HepG2 (cell line): ENCODE data around the gene FAM83G. TPM values are rescaled to one million over a fixed set of nuclear protein-coding genes. Genes with fewer than 3 reads are reported as not detected.

Experiments
- CENPT ChIP-seq: sonication (generic); formaldehyde crosslinking; IDR thresholded peaks from 2 replicates; pipeline ENCODE4 v1.8.0; 2022; ENCODE audit warnings: low read depth, mild to moderate bottlenecking, moderate library complexity, missing genetic modification reagents
- EP300 ChIP-seq, 3 experiments: sonication (generic) in 1 of 3; formaldehyde crosslinking in 1 of 3; IDR thresholded peaks; 2 replicates each; pipeline versions ENCODE4 v1.5.1 to v1.6.1; 2011 to 2020; ENCODE audit warnings: low read depth in 2 of 3, low read length in 2 of 3, borderline replicate concordance in 1 of 3, improper control_type of control experiment in 1 of 3, mild to moderate bottlenecking in 1 of 3, missing genetic modification reagents in 1 of 3, moderate library complexity in 1 of 3
- HNRNPH1 ChIP-seq: fragments of 200-400 bp; formaldehyde crosslinking; optimal IDR thresholded peaks from 2 replicates; pipeline ENCODE3; 2017; ENCODE audit warnings: mild to moderate bottlenecking, low read depth, low read length
- KLF15 ChIP-seq: sonication (generic); formaldehyde crosslinking; IDR thresholded peaks from 2 replicates; pipeline ENCODE4 v1.8.1; 2023; ENCODE audit warnings: borderline replicate concordance, mild to moderate bottlenecking, inconsistent platforms, missing genetic modification reagents, mixed read lengths
- REL ChIP-seq: sonication (generic); formaldehyde crosslinking; conservative IDR thresholded peaks from 2 replicates; pipeline ENCODE4 v1.8.0; 2022; ENCODE audit warnings: mild to moderate bottlenecking, missing genetic modification reagents, moderate library complexity
- RFX3 ChIP-seq: IDR thresholded peaks from 2 replicates; pipeline ENCODE4 v1.6.1; 2016; ENCODE audit warnings: missing biosample characterization, missing genetic modification reagents
- TBL1XR1 ChIP-seq: fragments of 150-350 bp; IDR thresholded peaks from 2 replicates; pipeline ENCODE4 v1.6.1; 2014; ENCODE audit warnings: borderline replicate concordance, low read length; ENCODE audit not compliant: partially characterized antibody
- ZBTB3 ChIP-seq: sonication (generic); formaldehyde crosslinking; IDR thresholded peaks from 2 replicates; pipeline ENCODE4 v1.4.0; 2020; ENCODE audit warnings: low read depth, mild to moderate bottlenecking, moderate library complexity, missing genetic modification reagents, borderline replicate concordance
- ZFX ChIP-seq: sonication (generic); formaldehyde crosslinking; IDR thresholded peaks from 2 replicates; pipeline ENCODE4 v1.4.0; 2020; ENCODE audit warnings: mild to moderate bottlenecking, low read depth, missing genetic modification reagents, moderate library complexity
- ZNF138 ChIP-seq: sonication (generic); formaldehyde crosslinking; IDR thresholded peaks from 2 replicates; pipeline ENCODE4 v1.5.0; 2020; ENCODE audit warnings: mild to moderate bottlenecking, low read depth, missing genetic modification reagents
- ZNF263 ChIP-seq: sonication (generic); formaldehyde crosslinking; IDR thresholded peaks from 2 replicates; pipeline ENCODE4 v1.4.0; 2020; ENCODE audit warnings: missing genetic modification reagents
- ZNF572 ChIP-seq: sonication (generic); formaldehyde crosslinking; IDR thresholded peaks from 2 replicates; pipeline ENCODE4 v1.5.1; 2020; ENCODE audit warnings: mild to moderate bottlenecking, missing genetic modification reagents
- ZNF788 ChIP-seq: sonication (generic); formaldehyde crosslinking; IDR thresholded peaks from 2 replicates; pipeline ENCODE4 v1.5.0; 2020; ENCODE audit warnings: mild to moderate bottlenecking, missing genetic modification reagents, borderline replicate concordance
- polyA plus RNA-seq, 8 experiments: library from polyadenylated mRNA; depleted of rRNA in 3 of 8; stranded (reverse) in 7 of 8; unstranded in 1 of 8; fragments of >200 nt; fragmentation: Illumina TruSeq in 4 of 8; extraction: Trizol in 4 of 8; gene quantifications; 2 replicates each; pipeline versions ENCODE4 v1.2.1 to v1.2.3, GENCODE V29; 2011 to 2016; ENCODE audit warnings: low read depth in 4 of 8, missing spikeins in 1 of 8, mixed read lengths in 1 of 8; ENCODE audit not compliant: insufficient read depth in 1 of 8
- total RNA-seq, 5 experiments: library from RNA; depleted of rRNA; stranded (reverse); fragments of >200 nt; fragmentation: Illumina TruSeq; extraction: Trizol; gene quantifications; 2 replicates each; pipeline ENCODE4 v1.2.3, GENCODE V29; 2016; ENCODE audit warnings: low read depth in 1 of 5
- TF ChIP-seq, protein P1 (sequence below): sonication (generic); formaldehyde crosslinking; IDR thresholded peaks from 2 replicates; pipeline ENCODE4 v1.8.0; 2022; ENCODE audit warnings: mild to moderate bottlenecking, missing genetic modification reagents, moderate library complexity
- TF ChIP-seq, protein P2 (sequence below): sonication (generic); formaldehyde crosslinking; IDR thresholded peaks from 2 replicates; pipeline ENCODE4 v1.4.0; 2020; ENCODE audit warnings: missing genetic modification reagents

The FAM83G gene
- total and polyA plus RNA-seq, 2 of the 13 experiments (the other 11 are each of a cell fraction or from before 2014, with no cell fraction given), result 13.7 to 18.6 TPM

DNA sequence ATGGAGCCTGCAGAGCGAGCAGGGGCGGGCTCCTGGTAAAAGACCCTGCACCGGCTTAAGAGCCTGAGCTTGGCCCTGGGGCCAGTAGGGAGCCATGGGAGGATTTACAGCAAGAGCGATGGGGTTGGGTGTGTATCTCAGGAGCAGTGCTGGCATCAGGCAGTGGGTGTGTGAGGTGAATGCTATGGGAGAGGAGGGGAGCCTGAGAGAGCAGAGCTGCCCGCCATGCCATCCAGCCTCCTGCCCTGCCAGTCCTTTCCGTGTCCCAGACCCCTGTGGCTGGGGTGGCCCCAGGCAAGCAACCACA lies 23.3 kb downstream of the FAM83G start (continued):
- TF ChIP-seq, protein P1, sequence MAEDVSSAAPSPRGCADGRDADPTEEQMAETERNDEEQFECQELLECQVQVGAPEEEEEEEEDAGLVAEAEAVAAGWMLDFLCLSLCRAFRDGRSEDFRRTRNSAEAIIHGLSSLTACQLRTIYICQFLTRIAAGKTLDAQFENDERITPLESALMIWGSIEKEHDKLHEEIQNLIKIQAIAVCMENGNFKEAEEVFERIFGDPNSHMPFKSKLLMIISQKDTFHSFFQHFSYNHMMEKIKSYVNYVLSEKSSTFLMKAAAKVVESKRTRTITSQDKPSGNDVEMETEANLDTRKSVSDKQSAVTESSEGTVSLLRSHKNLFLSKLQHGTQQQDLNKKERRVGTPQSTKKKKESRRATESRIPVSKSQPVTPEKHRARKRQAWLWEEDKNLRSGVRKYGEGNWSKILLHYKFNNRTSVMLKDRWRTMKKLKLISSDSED (CRISPR knock-in tag), result no peak
- TF ChIP-seq TBL1XR1, result no peak
- TF ChIP-seq KLF15 (CRISPR knock-in tag), result no peak
- no peak for TF ChIP-seq ZBTB3
- TF ChIP-seq ZNF572, result 0 out of 2 replicates have a peak, but pooled peaks have one; percentile 47
- no peak for TF ChIP-seq ZNF138 (CRISPR knock-in tag)
- TF ChIP-seq EP300 (IDR thresholded peaks at IDR 0.05; ENCODE audit: low read depth in 2 of 2, low read length in 2 of 2), result no peak
- TF ChIP-seq EP300 (CRISPR knock-in tag; IDR thresholded peaks at IDR 0.05; ENCODE audit: borderline replicate concordance), result no peak
- no peak for TF ChIP-seq RFX3 (CRISPR knock-in tag)
- no peak for TF ChIP-seq CENPT (CRISPR knock-in tag)
- TF ChIP-seq ZNF788 (CRISPR knock-in tag), result 0 out of 2 replicates have a peak, but pooled peaks have one; percentile 6
- TF ChIP-seq REL (CRISPR knock-in tag), result no peak
- TF ChIP-seq ZNF263 (CRISPR knock-in tag), result peak; percentile 92
- TF ChIP-seq ZFX (CRISPR knock-in tag), result no peak
- TF ChIP-seq HNRNPH1, result no peak
- TF ChIP-seq, protein P2, sequence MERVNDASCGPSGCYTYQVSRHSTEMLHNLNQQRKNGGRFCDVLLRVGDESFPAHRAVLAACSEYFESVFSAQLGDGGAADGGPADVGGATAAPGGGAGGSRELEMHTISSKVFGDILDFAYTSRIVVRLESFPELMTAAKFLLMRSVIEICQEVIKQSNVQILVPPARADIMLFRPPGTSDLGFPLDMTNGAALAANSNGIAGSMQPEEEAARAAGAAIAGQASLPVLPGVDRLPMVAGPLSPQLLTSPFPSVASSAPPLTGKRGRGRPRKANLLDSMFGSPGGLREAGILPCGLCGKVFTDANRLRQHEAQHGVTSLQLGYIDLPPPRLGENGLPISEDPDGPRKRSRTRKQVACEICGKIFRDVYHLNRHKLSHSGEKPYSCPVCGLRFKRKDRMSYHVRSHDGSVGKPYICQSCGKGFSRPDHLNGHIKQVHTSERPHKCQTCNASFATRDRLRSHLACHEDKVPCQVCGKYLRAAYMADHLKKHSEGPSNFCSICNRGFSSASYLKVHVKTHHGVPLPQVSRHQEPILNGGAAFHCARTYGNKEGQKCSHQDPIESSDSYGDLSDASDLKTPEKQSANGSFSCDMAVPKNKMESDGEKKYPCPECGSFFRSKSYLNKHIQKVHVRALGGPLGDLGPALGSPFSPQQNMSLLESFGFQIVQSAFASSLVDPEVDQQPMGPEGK (CRISPR knock-in tag), result no peak
- TF ChIP-seq, all 625 proteins: peak for 18
